BE2C (cell line): Measurements from ENCODE around the gene RECK.

Experiments used
- DNase-seq: peaks from one replicate; pipeline ENCODE4 v3.0.0-alpha.2; 2020
- H3K27me3 ChIP-seq: fragments of 250-450 bp; sonication (Bioruptor Pico); 2 replicates; pipeline ENCODE4 v1.5.1; 2020; ENCODE audit warnings: mild to moderate bottlenecking
- H3K36me3 ChIP-seq: fragments of 250-450 bp; sonication (Bioruptor Pico); 2 replicates; pipeline ENCODE4 v1.5.1; 2020; ENCODE audit warnings: mild to moderate bottlenecking
- H3K4me1 ChIP-seq: fragments of 250-450 bp; sonication (Bioruptor Pico); 2 replicates; pipeline ENCODE4 v1.5.1; 2020
- H3K4me3 ChIP-seq: 2 replicates; pipeline ENCODE4 v1.5.1; 2011; ENCODE audit warnings: low read depth, low read length
- H3K9me3 ChIP-seq: fragments of 250-450 bp; sonication (Bioruptor Pico); 2 replicates; pipeline ENCODE4 v1.5.1; 2020
- TF ChIP-seq, protein P1 (sequence below): IDR thresholded peaks from 2 replicates; pipeline ENCODE4 v1.5.1; 2012; ENCODE audit warnings: mild to moderate bottlenecking, low read depth, low read length

Gene RECK

DNA sequence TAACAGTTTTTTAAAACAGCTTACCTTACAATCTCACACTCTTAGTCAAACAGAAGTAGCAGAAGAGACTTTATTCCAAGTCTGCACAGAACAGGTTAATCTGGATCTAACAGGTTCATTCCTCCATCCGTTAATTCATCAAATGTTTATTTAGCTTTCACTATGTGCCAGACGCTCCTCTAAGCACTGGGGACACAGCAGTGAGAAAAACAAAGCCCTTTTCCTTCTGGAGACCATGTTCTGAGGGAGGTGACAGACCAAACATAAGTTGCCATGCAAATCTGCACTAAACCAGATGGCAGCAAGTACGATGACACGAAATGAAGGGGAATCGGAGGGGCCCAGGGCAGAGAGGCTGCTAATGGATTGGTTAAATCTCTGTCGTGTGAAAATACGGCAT lies 82.8 kb downstream of the RECK start:
- TF ChIP-seq, protein P1, sequence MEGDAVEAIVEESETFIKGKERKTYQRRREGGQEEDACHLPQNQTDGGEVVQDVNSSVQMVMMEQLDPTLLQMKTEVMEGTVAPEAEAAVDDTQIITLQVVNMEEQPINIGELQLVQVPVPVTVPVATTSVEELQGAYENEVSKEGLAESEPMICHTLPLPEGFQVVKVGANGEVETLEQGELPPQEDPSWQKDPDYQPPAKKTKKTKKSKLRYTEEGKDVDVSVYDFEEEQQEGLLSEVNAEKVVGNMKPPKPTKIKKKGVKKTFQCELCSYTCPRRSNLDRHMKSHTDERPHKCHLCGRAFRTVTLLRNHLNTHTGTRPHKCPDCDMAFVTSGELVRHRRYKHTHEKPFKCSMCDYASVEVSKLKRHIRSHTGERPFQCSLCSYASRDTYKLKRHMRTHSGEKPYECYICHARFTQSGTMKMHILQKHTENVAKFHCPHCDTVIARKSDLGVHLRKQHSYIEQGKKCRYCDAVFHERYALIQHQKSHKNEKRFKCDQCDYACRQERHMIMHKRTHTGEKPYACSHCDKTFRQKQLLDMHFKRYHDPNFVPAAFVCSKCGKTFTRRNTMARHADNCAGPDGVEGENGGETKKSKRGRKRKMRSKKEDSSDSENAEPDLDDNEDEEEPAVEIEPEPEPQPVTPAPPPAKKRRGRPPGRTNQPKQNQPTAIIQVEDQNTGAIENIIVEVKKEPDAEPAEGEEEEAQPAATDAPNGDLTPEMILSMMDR = no peak

DNA sequence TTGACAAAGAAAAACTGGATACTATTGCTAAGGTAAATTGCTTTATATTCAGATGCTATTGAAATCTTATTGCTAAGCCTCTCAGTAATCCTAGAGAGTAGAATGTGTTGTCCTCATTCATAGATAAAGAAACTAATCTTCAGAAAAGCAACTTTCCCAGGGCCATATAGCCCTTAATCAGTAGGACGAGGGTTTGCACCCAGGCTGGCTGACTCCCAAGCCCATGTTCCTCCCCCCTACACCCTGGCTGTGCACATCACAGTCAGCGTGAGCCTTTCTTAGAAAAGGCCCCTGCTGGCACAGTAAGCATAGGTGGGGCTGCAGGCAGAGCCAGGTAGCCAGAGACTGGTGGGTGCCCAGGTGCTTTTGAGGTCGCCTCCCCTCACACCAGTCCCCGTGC lies 84.0 kb downstream of the RECK start:
- TF ChIP-seq, protein P1 = no peak
- no peak for DNase-seq
- no peak overlapping the region for H3K4me3 ChIP-seq
- no peaks in the 10 kb centered on the region for H3K9me3 ChIP-seq
- H3K4me1 ChIP-seq = no peaks in the 10 kb centered on the region; the same call in 1 of the 2 replicates
- H3K36me3 ChIP-seq = no peaks in the 10 kb centered on the region
- no peaks in the 10 kb centered on the region for H3K27me3 ChIP-seq

More for the DNA sequence above, 82.8 kb downstream of the RECK start:
- DNase-seq = no peak
- no peak overlapping the region for H3K4me3 ChIP-seq
- H3K4me1 ChIP-seq = no peaks in the 10 kb centered on the region; the same call in 1 of the 2 replicates
- no peaks in the 10 kb centered on the region for H3K36me3 ChIP-seq
- no peaks in the 10 kb centered on the region for H3K27me3 ChIP-seq
- H3K9me3 ChIP-seq = no peaks in the 10 kb centered on the region

DNA sequence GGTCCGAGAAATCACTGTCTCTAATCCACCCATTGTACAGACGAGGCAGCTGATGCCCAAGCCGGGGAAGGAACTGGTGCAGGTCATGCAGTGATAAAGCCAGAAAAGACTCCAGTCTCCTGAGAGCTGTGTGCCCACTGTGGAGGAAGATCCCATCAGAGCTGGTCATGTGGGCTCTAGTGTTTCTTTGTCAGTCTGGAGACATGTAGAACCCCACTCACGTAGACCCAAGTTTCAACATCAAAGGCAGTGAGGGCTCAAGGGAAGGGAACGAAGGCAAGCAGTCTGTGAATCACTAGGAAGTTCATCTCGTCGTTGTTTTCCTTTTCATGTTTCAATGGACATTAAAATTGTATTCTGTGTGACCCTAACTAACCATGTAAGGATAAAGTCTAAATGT lies 85.3 kb downstream of the RECK start:
- no peak for DNase-seq
- H3K27me3 ChIP-seq = no peaks in the 10 kb centered on the region
- no peaks in the 10 kb centered on the region for H3K9me3 ChIP-seq
- no peaks in the 10 kb centered on the region for H3K36me3 ChIP-seq
- no peak overlapping the region for H3K4me3 ChIP-seq
- TF ChIP-seq, protein P1 = no peak
- H3K4me1 ChIP-seq = no peaks in the 10 kb centered on the region; the same call in 1 of the 2 replicates

DNA sequence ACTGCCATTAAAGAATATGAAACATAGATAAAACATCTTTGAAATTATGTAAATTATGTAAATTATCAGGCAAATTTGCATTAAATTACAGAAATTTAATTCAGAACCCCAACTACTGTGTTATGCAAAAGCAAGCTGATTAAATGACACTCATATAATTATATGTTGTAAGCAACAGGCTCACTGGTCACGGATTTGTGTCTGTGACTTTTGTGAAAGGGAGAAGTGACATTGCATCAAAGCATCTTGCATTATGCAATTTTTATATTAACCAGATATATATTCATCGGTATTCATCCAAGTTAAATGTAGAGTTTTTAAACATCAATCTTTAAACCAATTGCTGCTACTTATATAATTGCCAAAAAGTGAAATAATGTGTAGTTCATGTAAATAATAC lies 86.8 kb downstream of the RECK start:
- TF ChIP-seq, protein P1 = no peak
- H3K9me3 ChIP-seq = no peaks in the 10 kb centered on the region
- H3K27me3 ChIP-seq = no peaks in the 10 kb centered on the region
- H3K4me3 ChIP-seq = no peak overlapping the region
- no peaks in the 10 kb centered on the region for H3K36me3 ChIP-seq
- no peaks in the 10 kb centered on the region; the same call in 1 of the 2 replicates for H3K4me1 ChIP-seq
- no peak for DNase-seq

DNA sequence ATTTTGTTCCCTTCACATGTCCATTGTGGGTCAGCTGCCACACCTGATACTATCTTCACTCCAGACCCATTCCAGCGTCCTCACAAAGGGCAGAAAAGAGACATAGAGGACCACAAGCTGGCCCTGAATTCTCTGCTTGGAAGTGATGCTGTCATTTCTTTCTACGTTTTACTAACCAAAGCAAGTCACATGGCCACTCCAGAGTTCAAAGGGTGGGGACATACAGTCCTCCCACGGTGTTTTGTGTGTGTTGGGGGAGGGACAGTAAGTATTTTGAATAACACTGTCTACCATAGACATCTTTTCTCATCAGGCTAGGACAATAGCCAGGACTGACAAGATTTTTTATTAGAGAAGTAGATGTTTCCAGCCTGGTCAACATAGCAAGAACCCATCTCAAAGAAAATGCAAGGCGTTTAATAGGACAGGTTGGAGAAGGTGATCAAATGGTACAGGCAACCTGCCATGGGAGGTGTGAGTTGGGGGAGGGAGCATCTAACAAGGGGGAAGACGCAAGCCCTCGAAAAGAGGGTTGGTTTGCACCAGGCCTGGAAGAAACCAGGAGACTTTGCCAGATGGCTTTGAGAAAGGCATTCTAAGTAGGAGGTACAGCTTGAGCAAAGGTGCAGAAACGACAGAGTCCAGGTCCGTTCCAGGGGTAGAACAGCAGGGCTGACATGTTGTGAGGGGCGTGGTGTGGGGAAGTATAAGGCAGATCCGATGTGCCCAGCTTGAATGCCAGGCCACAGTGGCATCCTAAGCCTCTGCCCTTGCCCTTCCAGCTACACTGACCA lies 88.5 kb downstream of the RECK start:
- Histone ChIP-seq H3K27me3 (no peaks in the 10 kb centered on the region), H3K36me3 (no peaks in the 10 kb centered on the region), H3K9me3 (no peaks in the 10 kb centered on the region), H3K4me1 (no peaks in the 10 kb centered on the region), H3K4me3 (no peak overlapping the region)
- no peak for DNase-seq
- TF ChIP-seq, protein P1 = no peak

DNA sequence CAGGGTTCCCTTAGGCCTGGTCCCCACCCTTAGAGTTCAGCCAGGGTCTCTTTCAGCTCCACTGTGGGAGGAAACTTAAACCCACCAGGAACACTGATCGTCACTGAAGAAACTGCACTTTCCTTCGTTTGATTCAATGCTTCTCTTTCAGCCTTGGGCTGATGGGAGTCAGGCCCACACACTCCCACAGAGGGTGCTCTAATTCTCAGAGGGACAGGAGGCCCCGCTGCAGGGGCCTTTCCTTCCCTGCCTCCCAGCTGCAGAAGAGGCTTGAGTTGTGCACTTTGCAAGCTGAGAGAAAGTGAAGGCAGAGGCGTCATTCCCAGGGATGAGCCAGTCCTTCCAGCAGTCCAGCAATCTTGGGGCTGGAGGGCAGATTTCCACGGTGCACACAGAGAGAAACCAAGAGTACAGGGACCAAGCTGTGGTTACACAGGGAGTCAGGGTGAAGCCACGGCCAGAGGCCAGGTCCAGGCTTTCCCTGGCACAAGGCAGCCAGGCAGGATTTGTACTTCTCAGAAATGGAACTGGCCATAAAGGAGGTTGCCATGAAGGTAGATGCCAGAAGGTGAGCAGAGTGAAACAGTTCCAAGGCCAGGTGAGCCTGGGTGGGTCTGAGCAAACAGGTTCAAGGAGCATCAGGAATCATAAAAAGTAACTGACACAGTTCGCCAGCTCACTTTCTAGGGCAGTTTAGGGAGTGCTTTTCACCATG lies 89.5 kb downstream of the RECK start:
- Histone ChIP-seq H3K36me3 (no peaks in the 10 kb centered on the region), H3K9me3 (no peaks in the 10 kb centered on the region), H3K4me3 (no peak overlapping the region), H3K27me3 (no peaks in the 10 kb centered on the region), H3K4me1 (no peaks in the 10 kb centered on the region)
- DNase-seq = no peak
- TF ChIP-seq, protein P1 = no peak
